ENCODE measurements around the gene KIAA1217.

GRCh38 chr10:24479806-24480205, 270.9 kb downstream of the KIAA1217 start:
- no peak for TF ChIP-seq POLR2A (IDR thresholded peaks at IDR 0.05; ENCODE audit: low read depth, low read length)
- TF ChIP-seq POLR2AphosphoS5 (IDR thresholded peaks at IDR 0.05; ENCODE audit: low read depth, low read length) = no peak
- no peak for TF ChIP-seq TAF1 (IDR thresholded peaks at IDR 0.05; ENCODE audit: low read depth, low read length)
- TF ChIP-seq POU2F2 (IDR thresholded peaks at IDR 0.05; ENCODE audit: low read depth, low read length) = no peak
- no peak for TF ChIP-seq SPI1 (IDR thresholded peaks at IDR 0.05; ENCODE audit: low read depth, low read length)
- no peak for TF ChIP-seq PAX5 (IDR thresholded peaks at IDR 0.05; ENCODE audit: insufficient read depth, low read length, severe bottlenecking)

Data from GM12891 (cell line).